Activated naive CD4-positive, alpha-beta T cell treated with anti-CD3 and anti-CD28 coated beads, Interleukin-2, amount 50 U/mL, for 24 hours (primary cell): ENCODE data around the gene SPTAN1.
A peak's percentile ranks its signal among the peaks of the same experiment; 100 is the strongest.
"Not testable (repeated sequence)": the region's sequence is repeated elsewhere in the genome, so short reads cannot be mapped to it uniquely, and the experiment has no call there.

Source experiments
- H3K27ac Mint-ChIP-seq: one replicate; pipeline ENCODE4 v1.8.0; 2021; ENCODE audit warnings: mild to moderate bottlenecking, mixed read lengths
- H3K27me3 Mint-ChIP-seq: one replicate; pipeline ENCODE4 v1.8.0; 2021; ENCODE audit warnings: mixed read lengths
- H3K36me3 Mint-ChIP-seq: one replicate; pipeline ENCODE4 v1.8.0; 2021; ENCODE audit warnings: mixed read lengths
- H3K4me1 Mint-ChIP-seq: one replicate; pipeline ENCODE4 v1.8.0; 2021; ENCODE audit warnings: mixed read lengths
- H3K4me3 Mint-ChIP-seq: one replicate; pipeline ENCODE4 v1.8.0; 2021; ENCODE audit warnings: mild to moderate bottlenecking, mixed read lengths
- H3K9me3 Mint-ChIP-seq: one replicate; pipeline ENCODE4 v1.8.0; 2021; ENCODE audit warnings: mixed read lengths

SPTAN1 gene

GRCh38 chr9:128552153-128552743 is at the start of gene SPTAN1:
TSS of gene SPTAN1 (plus strand) at chr9:128552587. CDS start at chr9:128566741, 14,154 bp downstream.
- peaks cover 40% of the 10 kb centered on the region for H3K4me1 Mint-ChIP-seq
- H3K36me3 Mint-ChIP-seq: no peaks in the 10 kb centered on the region
- no peak within 1 kb of the TSS for H3K4me3 Mint-ChIP-seq
- H3K27ac Mint-ChIP-seq: peak within 1 kb of the TSS; percentile 77
- no peaks in the 10 kb centered on the region for H3K9me3 Mint-ChIP-seq
- H3K27me3 Mint-ChIP-seq: no peaks in the 10 kb centered on the region

GRCh38 chr9:128503415-128503825 is 49.0 kb upstream of the SPTAN1 start:
- H3K36me3 Mint-ChIP-seq, H3K27me3 Mint-ChIP-seq, H3K9me3 Mint-ChIP-seq, H3K27ac Mint-ChIP-seq: not testable (repeated sequence)
- Mint-ChIP-seq H3K4me1 (peaks cover 22% of the 10 kb centered on the region), H3K4me3 (peak overlapping the region; percentile 97)

GRCh38 chr9:128503870-128504269 is 48.5 kb upstream of the SPTAN1 start:
- Mint-ChIP-seq H3K36me3 (peaks cover 5% of the 10 kb centered on the region), H3K27me3 (no peaks in the 10 kb centered on the region), H3K4me1 (peaks cover 27% of the 10 kb centered on the region), H3K27ac (no peak overlapping the region), H3K9me3 (no peaks in the 10 kb centered on the region), H3K4me3 (peak overlapping the region; percentile 97)

- Mint-ChIP-seq H3K9me3 (no peaks in the 10 kb centered on the region), H3K27ac (peak within 1 kb of the TSS; percentile 98), H3K4me1 (peaks cover 33% of the 10 kb centered on the region), H3K4me3 (peak within 1 kb of the TSS; percentile 97), H3K36me3 (peaks cover 8% of the 10 kb centered on the region), H3K27me3 (no peaks in the 10 kb centered on the region)
Measured at GRCh38 chr9:128504485-128505413, 47.6 kb upstream of the SPTAN1 start, which contains the start of gene GLE1. TSS of gene GLE1 (plus strand) at chr9:128504719. CDS start at chr9:128504806, 87 bp downstream.

GRCh38 chr9:128505414-128505765 is 47.0 kb upstream of the SPTAN1 start:
- H3K27ac Mint-ChIP-seq: peak overlapping the region; percentile 98
- H3K4me1 Mint-ChIP-seq: peaks cover 33% of the 10 kb centered on the region
- H3K9me3 Mint-ChIP-seq: no peaks in the 10 kb centered on the region
- peaks cover 5% of the 10 kb centered on the region for H3K36me3 Mint-ChIP-seq
- no peaks in the 10 kb centered on the region for H3K27me3 Mint-ChIP-seq
- peak overlapping the region; percentile 97 for H3K4me3 Mint-ChIP-seq

GRCh38 chr9:128505906-128506305 is 46.5 kb upstream of the SPTAN1 start:
- H3K27me3 Mint-ChIP-seq, H3K9me3 Mint-ChIP-seq, H3K36me3 Mint-ChIP-seq: not testable (repeated sequence)
- H3K4me1 Mint-ChIP-seq: peaks cover 33% of the 10 kb centered on the region
- peak overlapping the region; percentile 87 for H3K27ac Mint-ChIP-seq
- peak overlapping the region; percentile 97 for H3K4me3 Mint-ChIP-seq

GRCh38 chr9:128512820-128513219 is 39.6 kb upstream of the SPTAN1 start:
- H3K9me3 Mint-ChIP-seq: no peaks in the 10 kb centered on the region
- H3K36me3 Mint-ChIP-seq: peaks cover 11% of the 10 kb centered on the region
- no peaks in the 10 kb centered on the region for H3K27me3 Mint-ChIP-seq
- H3K4me1 Mint-ChIP-seq: peaks cover 18% of the 10 kb centered on the region
- H3K27ac Mint-ChIP-seq: no peak overlapping the region
- no peak overlapping the region for H3K4me3 Mint-ChIP-seq

- Mint-ChIP-seq H3K4me1 (no peaks in the 10 kb centered on the region), H3K27ac (peak overlapping the region; percentile 43), H3K4me3 (no peak overlapping the region), H3K36me3 (peaks cover 23% of the 10 kb centered on the region), H3K9me3 (no peaks in the 10 kb centered on the region), H3K27me3 (no peaks in the 10 kb centered on the region)
Measured at GRCh38 chr9:128521956-128522355, 30.4 kb upstream of the SPTAN1 start.

GRCh38 chr9:128523199-128523925 is 29.0 kb upstream of the SPTAN1 start:
- Mint-ChIP-seq H3K36me3 (peaks cover 17% of the 10 kb centered on the region), H3K27ac (no peak overlapping the region), H3K4me1 (no peaks in the 10 kb centered on the region), H3K27me3 (no peaks in the 10 kb centered on the region), H3K9me3 (no peaks in the 10 kb centered on the region), H3K4me3 (no peak overlapping the region)

GRCh38 chr9:128526720-128527119 is 25.7 kb upstream of the SPTAN1 start:
- H3K27me3 Mint-ChIP-seq: no peaks in the 10 kb centered on the region
- H3K36me3 Mint-ChIP-seq: peaks cover 12% of the 10 kb centered on the region
- no peaks in the 10 kb centered on the region for H3K9me3 Mint-ChIP-seq
- no peak overlapping the region for H3K27ac Mint-ChIP-seq
- H3K4me3 Mint-ChIP-seq: no peak overlapping the region
- no peaks in the 10 kb centered on the region for H3K4me1 Mint-ChIP-seq

- Mint-ChIP-seq H3K4me3 (no peak overlapping the region), H3K27me3 (no peaks in the 10 kb centered on the region), H3K36me3 (peaks cover 11% of the 10 kb centered on the region), H3K4me1 (no peaks in the 10 kb centered on the region), H3K27ac (no peak overlapping the region), H3K9me3 (no peaks in the 10 kb centered on the region)
Measured at GRCh38 chr9:128528445-128529160, 23.8 kb upstream of the SPTAN1 start.

GRCh38 chr9:128529191-128529590 is 23.2 kb upstream of the SPTAN1 start:
- Mint-ChIP-seq H3K4me3 (no peak overlapping the region), H3K4me1 (no peaks in the 10 kb centered on the region), H3K9me3 (no peaks in the 10 kb centered on the region), H3K27ac (no peak overlapping the region), H3K27me3 (no peaks in the 10 kb centered on the region), H3K36me3 (peaks cover 11% of the 10 kb centered on the region)

- Mint-ChIP-seq H3K36me3 (peaks cover 7% of the 10 kb centered on the region), H3K27ac (peak overlapping the region; percentile 68), H3K4me3 (no peak overlapping the region)
Measured at GRCh38 chr9:128532581-128532980, 19.8 kb upstream of the SPTAN1 start.

GRCh38 chr9:128540634-128541360 is 11.6 kb upstream of the SPTAN1 start:
- no peaks in the 10 kb centered on the region for H3K9me3 Mint-ChIP-seq
- H3K27ac Mint-ChIP-seq: no peak overlapping the region
- no peaks in the 10 kb centered on the region for H3K4me1 Mint-ChIP-seq
- no peak overlapping the region for H3K4me3 Mint-ChIP-seq
- peaks cover 3% of the 10 kb centered on the region for H3K36me3 Mint-ChIP-seq
- no peaks in the 10 kb centered on the region for H3K27me3 Mint-ChIP-seq

More at GRCh38 chr9:128532581-128532980, 19.8 kb upstream of the SPTAN1 start:
- no peaks in the 10 kb centered on the region for H3K9me3 Mint-ChIP-seq
- H3K4me1 Mint-ChIP-seq: no peaks in the 10 kb centered on the region
- H3K27me3 Mint-ChIP-seq: no peaks in the 10 kb centered on the region

- H3K27me3 Mint-ChIP-seq: no peaks in the 10 kb centered on the region
- no peaks in the 10 kb centered on the region for H3K9me3 Mint-ChIP-seq
- H3K27ac Mint-ChIP-seq: no peak overlapping the region
- H3K4me1 Mint-ChIP-seq: peaks cover 22% of the 10 kb centered on the region
- no peak overlapping the region for H3K4me3 Mint-ChIP-seq
- H3K36me3 Mint-ChIP-seq: peaks cover 2% of the 10 kb centered on the region
Measured at GRCh38 chr9:128546504-128546903, 5.9 kb upstream of the SPTAN1 start.
